Lung (tissue), 12 donors: ENCODE data around the gene CAP2. TPM values are rescaled to one million over a fixed set of nuclear protein-coding genes. Genes with fewer than 3 reads are reported as not detected.

ENCODE experiments used
- ATAC-seq: fragments of 200-7000 bp; cut with Tn5 transposase; one replicate; pipeline ENCODE4 v1.9.1; 2020; ENCODE audit warnings: moderate number of reproducible peaks; ENCODE audit not compliant: insufficient read depth, low FRiP score
- DNase-seq, 3 donors: peaks; one replicate each; pipeline ENCODE4 v3.0.0-alpha.2; 2013 to 2017
- H3K27ac ChIP-seq, 2 donors: one replicate each; pipeline ENCODE4 v1.5.1; 2013; ENCODE audit warnings: mild to moderate bottlenecking in 2 of 2, moderate library complexity in 2 of 2, control low read depth in 1 of 2, inconsistent platforms in 1 of 2, low read depth in 1 of 2, low read length in 1 of 2
- H3K27me3 ChIP-seq, 3 donors: one replicate each; pipeline ENCODE4 v1.5.1; 2013; ENCODE audit warnings: low read length in 2 of 3; ENCODE audit not compliant: control insufficient read depth in 3 of 3, insufficient read depth in 3 of 3
- H3K36me3 ChIP-seq, 4 donors: one replicate each; pipeline ENCODE4 v1.5.1; 2013; ENCODE audit warnings: low read length in 4 of 4, mild to moderate bottlenecking in 1 of 4, moderate library complexity in 1 of 4; ENCODE audit not compliant: control insufficient read depth in 4 of 4, insufficient read depth in 4 of 4
- H3K4me1 ChIP-seq, 5 donors: one replicate each; pipeline ENCODE4 v1.5.1; 2013; ENCODE audit warnings: low read length in 5 of 5, mild to moderate bottlenecking in 2 of 5, moderate library complexity in 1 of 5; ENCODE audit not compliant: control insufficient read depth in 5 of 5, insufficient read depth in 5 of 5
- H3K4me3 ChIP-seq: one replicate; pipeline ENCODE4 v1.5.1; 2013; ENCODE audit warnings: mild to moderate bottlenecking, control low read depth, moderate library complexity
- H3K9ac ChIP-seq, 2 donors: one replicate each; pipeline ENCODE4 v1.5.1; 2013; ENCODE audit warnings: low read length in 2 of 2, control low read depth in 1 of 2; ENCODE audit not compliant: insufficient read depth in 1 of 2
- H3K9me3 ChIP-seq, 4 donors: one replicate each; pipeline ENCODE4 v1.5.1; 2013; ENCODE audit warnings: low read length in 3 of 4, mild to moderate bottlenecking in 1 of 4, moderate library complexity in 1 of 4; ENCODE audit not compliant: control insufficient read depth in 4 of 4, insufficient read depth in 3 of 4
- CTCF ChIP-seq: IDR thresholded peaks from 2 replicates; pipeline ENCODE4 v1.5.1; 2012; ENCODE audit warnings: mild to moderate bottlenecking; ENCODE audit errors: control extremely low read depth, extremely low read depth
- WGBS, 2 donors: extraction: QIAGEN DNeasy Blood & Tissue Kit; methylation state at CpG; one replicate each; pipeline ENCODE4 v1.1.7; 2013; 5-methylcytosine and 5-hydroxymethylcytosine counted together
- polyA plus RNA-seq, 2 donors: library from polyadenylated mRNA; stranded (reverse); fragments of 200-250 nt; gene quantifications; one replicate each; pipeline ENCODE4 v1.2.1, GENCODE V29; 2013
- total RNA-seq, 2 donors: library from RNA; depleted of rRNA in 1 of 2; stranded (reverse); fragments of >200 nt in 1 of 2; gene quantifications; one replicate each; pipeline ENCODE4 v1.2.1, GENCODE V29; 2014 to 2021
- donor health status: control.
- donor health status: control.
- donor health status: Bipolar disorder and iron deficiency.
- donor health status: healthy.
- donor health status: DM: yes; HTN: yes; CAD: no.

CAP2 gene
- total and polyA plus RNA-seq, 4 donors = 2.0 to 5.7 (median 3.4) TPM

GRCh38 chr6:17591287-17591686, 197.9 kb downstream of the CAP2 start:
- DNase-seq (no peak), ATAC-seq (no peak)
- Histone ChIP-seq H3K9ac (no peak overlapping the region), H3K4me3 (no peak overlapping the region), H3K4me1 (no peaks in the 10 kb centered on the region), H3K27ac (no peak overlapping the region), H3K9me3 (no peaks in the 10 kb centered on the region), H3K27me3 (no peaks in the 10 kb centered on the region), H3K36me3 (no peaks in the 10 kb centered on the region)
- WGBS, 2 donors = 10 to 45% methylated on average over 1 of the region's 1 CpG
- no peak for TF ChIP-seq CTCF

- no peak for TF ChIP-seq CTCF
- Histone ChIP-seq H3K4me3 (no peak overlapping the region), H3K9me3 (no peaks in the 10 kb centered on the region), H3K9ac (no peak overlapping the region), H3K36me3 (no peaks in the 10 kb centered on the region), H3K4me1 (no peaks in the 10 kb centered on the region), H3K27ac (no peak overlapping the region), H3K27me3 (no peaks in the 10 kb centered on the region)
- no peak for DNase-seq
- ATAC-seq = no peak
These were observed 199.9 kb downstream of the CAP2 start for GRCh38 chr6:17593246-17593645.

- H3K27ac ChIP-seq = no peak overlapping the region
These were observed 202.7 kb downstream of the CAP2 start for GRCh38 chr6:17596085-17596484.

More at GRCh38 chr6:17596085-17596484, 202.7 kb downstream of the CAP2 start:
- H3K9me3 ChIP-seq = no peaks in the 10 kb centered on the region
- no peak overlapping the region for H3K4me3 ChIP-seq
- DNase-seq (no peak), ATAC-seq (no peak)
- no peak overlapping the region for H3K9ac ChIP-seq
- peaks cover 0 to 6% (median 0%) of the 10 kb centered on the region in 5 donors for H3K4me1 ChIP-seq
- TF ChIP-seq CTCF = no peak
- no peaks in the 10 kb centered on the region for H3K36me3 ChIP-seq
- 98% methylated on average over 3 of the region's 3 CpGs for WGBS, 2 donors
- H3K27me3 ChIP-seq = no peaks in the 10 kb centered on the region
